HG03064 (cell line): ENCODE data around the gene ACIN1.
"Not testable (repeated sequence)": the region's sequence is repeated elsewhere in the genome, so short reads cannot be mapped to it uniquely, and the experiment has no call there.

ENCODE experiments used
- ATAC-seq: cut with Tn5 transposase; IDR thresholded peaks from one replicate; pipeline ENCODE4 v1.9.1; 2021; ENCODE audit warnings: low read depth; ENCODE audit not compliant: unreplicated experiment

The ACIN1 gene

DNA sequence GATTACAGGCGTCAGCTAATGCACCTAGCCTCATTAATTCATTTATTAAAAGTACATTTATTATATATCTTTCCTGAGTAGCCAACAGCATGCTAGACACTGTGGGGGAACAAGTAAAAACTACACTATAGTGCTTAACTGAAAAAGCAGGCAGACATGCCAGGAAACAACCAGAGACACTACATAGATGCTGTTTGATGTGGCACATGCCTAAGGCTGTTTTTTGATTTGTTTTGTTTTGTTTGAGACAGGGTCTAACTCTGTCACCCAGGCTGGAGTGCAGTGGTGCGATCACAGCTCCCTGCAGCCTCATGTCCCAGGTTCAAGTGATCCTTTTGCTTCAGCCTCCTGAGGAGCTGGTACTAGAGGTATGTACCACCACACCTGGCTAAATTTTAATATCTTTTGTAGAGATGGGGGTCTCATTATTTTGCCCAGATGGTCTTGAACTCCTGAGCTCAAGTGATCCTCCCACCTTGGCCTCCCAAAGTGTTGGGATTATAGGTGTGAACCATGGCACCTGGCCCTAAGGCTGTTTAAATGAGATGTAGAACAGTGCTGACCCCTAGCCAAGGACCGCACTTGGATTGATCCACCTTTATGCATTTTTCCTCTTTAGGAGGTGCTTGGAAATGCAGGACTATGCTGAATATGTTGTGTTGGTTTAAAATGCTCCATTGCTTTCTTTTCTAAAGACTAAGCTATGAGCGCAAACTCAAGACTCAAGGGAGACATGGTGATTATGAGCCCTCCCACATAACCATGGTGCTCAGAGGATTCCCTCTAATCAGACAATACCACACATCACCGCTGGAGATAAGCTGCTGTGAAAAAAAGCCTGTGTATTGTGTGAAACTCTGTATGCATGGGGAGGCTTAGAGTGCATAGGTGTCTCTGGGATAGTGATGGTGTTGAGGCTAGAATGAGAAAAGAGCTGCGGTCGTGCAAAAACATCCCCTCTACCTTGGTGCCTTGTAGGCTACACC is 74.5 kb downstream of the ACIN1 start:
- no peak for ATAC-seq

GRCh38 chr14:23018107-23018506 is 76.8 kb downstream of the ACIN1 start:
- ATAC-seq, result no peak

DNA sequence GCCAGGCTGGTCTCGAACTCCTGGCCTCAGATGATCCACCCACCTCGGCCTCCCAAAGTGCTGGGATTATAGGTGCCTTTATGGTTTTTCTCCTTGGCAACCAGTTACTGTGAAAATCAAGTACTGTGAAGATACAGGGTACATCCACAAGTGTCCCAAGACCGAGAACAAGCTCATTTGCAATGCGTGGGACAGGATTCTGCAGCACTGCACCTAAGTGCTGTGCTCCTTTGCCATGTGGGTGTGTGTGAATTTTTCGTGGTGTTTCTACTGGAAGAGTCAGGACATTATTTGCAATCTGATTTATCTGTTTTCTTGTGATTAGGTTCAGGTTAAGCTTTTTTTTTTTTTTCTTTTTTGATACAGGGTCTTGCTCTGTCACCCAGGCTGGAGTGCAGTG is 77.8 kb downstream of the ACIN1 start:
- no peak for ATAC-seq

GRCh38 chr14:23015618-23016017 is 79.3 kb downstream of the ACIN1 start:
- no peak for ATAC-seq

GRCh38 chr14:23013749-23014054 is 81.2 kb downstream of the ACIN1 start:
- not testable (repeated sequence) for ATAC-seq

DNA sequence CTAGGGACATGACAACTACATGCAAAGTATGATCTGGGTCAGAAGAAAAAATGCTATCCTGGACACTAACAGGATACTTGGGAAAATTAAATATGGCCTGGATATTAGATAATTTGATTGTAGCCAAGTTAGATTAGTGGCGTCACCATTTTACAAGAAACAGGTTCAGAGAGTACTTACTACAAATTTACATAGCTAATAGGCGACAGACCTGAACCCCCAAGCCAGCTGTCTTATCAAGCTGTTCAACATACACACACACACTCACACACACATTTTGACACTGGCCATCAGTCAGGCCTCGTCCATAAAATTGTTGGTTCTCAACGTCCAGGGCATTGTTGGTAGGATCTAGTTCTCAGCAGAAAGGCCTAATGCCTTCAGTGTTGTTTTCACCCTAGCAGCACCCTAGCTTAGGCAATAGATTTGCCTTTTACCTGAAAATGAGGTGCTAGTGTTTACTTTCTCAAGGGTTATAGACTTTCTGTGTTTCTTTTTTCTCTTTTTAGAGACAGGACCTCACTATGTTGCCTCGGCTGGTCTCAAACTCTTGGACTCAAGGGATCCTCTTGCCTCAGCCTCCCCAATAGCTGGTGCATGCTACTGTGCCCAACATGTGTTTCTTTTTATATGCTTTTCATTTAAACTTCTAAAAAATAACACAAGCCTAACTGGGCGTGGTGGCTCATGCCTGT is 81.7 kb downstream of the ACIN1 start:
- no peak for ATAC-seq

- ATAC-seq, result no peak
Measured at GRCh38 chr14:23009939-23010726, 84.8 kb downstream of the ACIN1 start, which contains the start of gene C14orf93. TSS of gene C14orf93 (minus strand) at chr14:23010143. CDS start at chr14:22999023, 11,120 bp downstream.

DNA sequence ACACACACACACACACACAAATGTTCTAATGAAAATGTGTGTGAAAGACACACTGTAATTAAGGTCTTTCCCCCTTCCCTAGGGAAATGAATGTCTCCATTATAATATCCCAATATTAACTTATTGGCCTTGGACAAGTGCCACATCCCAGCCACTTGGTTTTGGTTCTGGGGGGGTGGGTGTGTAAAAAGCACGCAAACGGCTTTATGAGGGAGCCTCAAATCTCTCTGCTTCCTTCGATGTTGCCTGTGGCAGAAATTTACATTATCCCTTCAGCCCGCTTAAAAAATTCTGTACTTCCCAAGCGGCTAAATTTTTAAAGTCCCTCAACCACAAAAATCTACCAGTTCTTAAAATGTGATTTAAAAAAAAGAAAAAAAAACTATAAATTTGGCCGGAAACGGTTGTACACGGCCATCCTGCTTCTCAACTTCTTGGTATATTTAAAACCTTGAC is 85.4 kb downstream of the ACIN1 start:
- ATAC-seq, result no peak

DNA sequence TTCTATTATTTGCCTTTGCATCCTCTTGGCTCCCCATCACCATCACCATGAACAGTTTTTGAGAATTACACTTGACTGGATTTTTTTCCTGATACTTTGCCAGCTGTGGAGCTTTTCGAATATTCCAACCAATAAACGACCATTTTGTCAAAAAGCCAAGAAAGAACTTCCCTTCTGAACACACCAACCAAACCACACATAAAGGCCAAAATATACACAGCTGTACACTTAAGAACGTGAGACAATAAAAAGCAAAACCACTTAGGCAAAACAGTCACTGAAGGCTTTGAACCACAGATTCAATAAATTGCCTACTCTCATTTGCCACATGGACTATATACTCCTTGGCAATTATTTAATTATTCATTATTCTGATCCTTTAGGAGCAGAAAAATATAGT is 86.1 kb downstream of the ACIN1 start:
- ATAC-seq, result no peak
